GM21360 (cell line): ENCODE data around the gene PRDM13.
"Not testable (repeated sequence)": the region's sequence is repeated elsewhere in the genome, so short reads cannot be mapped to it uniquely, and the experiment has no call there.

Source experiments
- ATAC-seq: cut with Tn5 transposase; IDR thresholded peaks from one replicate; pipeline ENCODE4 v1.9.1; 2021; ENCODE audit warnings: mild to moderate bottlenecking, moderate library complexity; ENCODE audit not compliant: unreplicated experiment

PRDM13 gene

DNA sequence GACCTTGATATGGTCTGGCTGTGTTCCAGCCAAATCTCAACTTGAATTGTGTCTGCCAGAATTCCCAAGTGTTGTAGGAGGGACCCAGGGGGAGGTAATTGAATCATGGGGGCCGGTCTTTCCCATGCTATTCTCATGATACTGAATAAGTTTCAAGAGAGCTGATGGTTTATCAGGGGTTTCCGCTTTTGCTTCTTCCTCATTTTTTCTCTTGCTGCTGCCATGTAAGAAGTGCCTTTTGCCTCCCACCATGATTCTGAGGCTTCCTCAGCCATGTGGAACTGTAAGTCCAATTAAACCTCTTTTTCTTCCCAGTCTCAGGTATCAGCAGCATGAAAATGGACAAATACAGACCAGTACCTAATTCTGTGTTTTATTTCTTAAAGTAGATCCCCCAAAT, 15.4 kb downstream of the PRDM13 start:
- ATAC-seq = not testable (repeated sequence)

DNA sequence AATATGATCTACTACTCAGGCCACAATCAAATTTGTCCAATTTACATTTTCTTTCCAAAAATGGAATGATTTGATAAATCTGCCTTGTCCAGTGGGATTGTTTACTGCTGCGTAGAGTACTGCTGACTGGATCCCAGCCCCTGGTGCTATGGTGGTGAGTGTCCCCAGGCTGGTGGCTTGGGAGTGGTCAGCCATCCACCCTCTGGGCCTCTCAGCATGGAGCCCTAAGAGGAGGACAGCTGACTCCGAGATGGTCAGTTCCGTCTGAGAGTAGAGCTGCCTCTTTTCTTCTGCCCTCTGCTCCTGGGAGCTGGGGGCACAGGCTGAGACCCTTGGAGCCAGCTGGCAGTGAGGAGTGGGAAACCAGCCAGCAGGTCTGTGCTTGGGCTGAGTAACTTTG, 22.7 kb downstream of the PRDM13 start:
- no peak for ATAC-seq

DNA sequence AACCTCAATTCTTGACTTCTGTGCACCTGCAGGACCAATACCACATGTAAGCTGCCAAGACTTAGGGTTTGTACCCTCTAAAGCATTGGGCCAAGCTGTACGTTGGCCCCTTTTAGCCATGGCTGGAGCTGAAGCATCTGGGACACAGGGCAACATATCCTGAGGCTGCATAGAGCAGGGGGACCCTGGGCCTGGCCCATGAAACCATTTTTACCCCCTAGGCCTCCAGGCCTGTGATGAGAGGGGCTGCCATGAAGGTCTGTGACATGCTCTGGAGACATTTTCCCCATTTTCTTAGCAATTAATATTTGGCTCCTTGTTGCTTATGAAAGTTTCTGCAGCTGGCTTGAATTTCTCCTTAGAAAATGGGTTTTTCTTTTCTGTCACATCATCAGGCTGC, 31.0 kb downstream of the PRDM13 start:
- no peak for ATAC-seq

DNA sequence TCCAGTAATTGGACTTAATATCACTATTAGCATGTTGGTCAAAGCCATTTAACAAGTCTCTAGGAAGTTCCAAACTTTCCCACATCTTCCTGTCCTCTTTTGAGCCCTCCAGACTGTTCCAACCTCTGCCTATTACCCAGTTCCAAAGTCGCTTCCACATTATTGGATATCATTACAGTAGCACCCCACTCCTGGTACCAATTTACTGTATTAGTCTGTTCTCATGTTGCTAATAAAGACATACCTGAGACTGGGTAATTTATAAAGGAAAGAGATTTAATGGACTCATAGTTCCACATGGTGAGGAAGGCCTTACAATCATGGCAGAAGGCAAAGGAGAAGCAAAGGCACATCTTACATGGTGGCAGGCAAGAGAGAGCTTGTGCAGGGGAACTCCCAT, 31.7 kb downstream of the PRDM13 start:
- not testable (repeated sequence) for ATAC-seq

DNA sequence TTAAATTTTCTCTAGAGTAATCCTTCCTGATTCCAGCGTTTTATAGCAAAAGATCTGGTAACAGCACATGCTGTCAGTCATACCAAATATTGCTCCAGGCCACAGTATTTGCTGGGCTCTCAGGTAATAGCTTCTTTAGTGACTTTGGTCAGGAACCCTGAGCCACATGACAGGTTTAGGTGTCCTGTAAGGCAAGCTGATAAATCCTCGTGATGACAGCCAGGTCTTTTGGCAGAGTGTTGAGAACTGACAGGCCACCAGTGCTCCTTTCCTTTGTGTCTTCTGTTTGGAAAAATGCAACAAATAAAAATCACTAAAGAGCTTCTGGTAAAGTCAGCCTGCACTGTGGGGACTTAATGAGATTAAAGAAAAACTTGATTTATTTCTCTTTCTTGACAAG, 34.6 kb downstream of the PRDM13 start:
- ATAC-seq = no peak

DNA sequence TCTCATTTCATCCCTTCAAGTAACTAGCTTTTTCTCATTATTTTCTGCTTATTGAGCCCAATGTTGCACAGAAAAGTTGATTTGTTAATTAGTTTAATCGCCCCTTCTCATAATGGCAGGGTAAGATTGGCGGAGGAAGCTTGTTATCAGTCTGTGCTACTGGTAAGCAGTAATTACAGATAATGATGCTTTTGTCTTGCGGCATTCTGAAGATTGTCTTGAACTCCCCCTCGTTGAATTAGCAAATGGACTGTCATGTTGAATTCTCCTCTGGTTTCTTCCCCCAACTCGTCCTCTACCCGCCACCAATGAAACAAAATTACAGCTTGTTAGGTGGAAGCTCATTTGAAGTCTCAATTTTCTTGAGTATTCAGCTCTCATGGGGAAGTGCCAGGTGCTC, 39.4 kb downstream of the PRDM13 start:
- ATAC-seq = no peak

DNA sequence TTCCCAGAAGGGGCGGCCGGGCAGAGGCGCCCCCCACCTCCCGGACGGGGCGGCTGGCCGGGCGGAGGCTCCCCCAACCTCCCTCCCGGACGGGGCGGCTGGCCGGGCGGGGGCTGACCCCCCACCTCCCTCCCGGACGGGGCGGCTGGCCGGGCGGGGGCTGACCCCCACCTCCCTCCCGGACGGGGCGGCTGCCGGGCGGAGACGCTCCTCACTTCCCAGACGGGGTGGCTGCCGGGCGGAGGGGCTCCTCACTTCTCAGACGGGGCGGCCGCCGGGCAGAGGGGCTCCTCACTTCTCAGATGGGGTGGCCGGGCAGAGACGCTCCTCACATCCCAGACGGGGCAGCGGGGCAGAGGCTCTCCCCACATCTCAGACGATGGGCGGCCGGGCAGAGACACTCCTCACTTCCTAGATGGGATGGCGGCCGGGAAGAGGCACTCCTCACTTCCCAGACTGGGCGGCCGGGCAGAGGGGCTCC, 43.5 kb downstream of the PRDM13 start:
- not testable (repeated sequence) for ATAC-seq

DNA sequence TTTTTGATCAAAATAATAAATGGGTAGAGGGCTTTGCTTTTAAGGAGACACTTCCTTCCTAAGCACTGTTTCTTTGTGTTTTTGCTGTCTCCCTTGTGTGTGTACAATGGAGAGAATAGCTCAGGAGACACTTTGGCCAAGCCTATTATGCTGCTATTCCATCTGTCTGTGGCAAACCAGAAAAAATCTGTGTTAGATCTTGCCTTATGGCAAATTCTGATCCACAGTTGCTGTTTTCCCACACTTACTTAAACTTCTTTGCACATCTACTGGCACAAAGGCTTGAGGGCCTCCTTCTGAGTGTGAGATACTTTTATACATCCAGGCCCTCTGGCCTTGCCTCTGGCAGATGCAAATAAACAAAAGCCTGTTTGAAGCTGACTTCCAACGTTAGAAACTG, 53.6 kb downstream of the PRDM13 start:
- no peak for ATAC-seq

DNA sequence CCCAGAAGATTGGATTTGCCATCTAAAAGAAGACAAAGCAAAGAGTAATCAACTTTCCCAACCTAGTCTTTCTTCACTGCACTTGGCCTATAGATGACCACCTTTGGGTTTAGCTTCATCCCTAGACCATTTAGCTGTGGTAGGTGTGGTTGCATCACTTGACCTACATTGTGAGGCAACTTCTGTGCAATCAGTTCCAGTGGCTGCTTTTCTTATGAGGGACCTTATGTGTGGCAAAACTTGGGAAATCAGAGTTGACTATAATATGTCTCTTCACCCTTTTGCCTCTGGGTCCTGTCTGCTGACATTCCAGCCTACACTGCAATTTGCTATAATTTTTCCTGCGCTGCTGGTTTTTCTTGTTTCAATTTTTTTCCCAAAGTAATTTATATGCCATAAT, 55.2 kb downstream of the PRDM13 start:
- no peak for ATAC-seq

DNA sequence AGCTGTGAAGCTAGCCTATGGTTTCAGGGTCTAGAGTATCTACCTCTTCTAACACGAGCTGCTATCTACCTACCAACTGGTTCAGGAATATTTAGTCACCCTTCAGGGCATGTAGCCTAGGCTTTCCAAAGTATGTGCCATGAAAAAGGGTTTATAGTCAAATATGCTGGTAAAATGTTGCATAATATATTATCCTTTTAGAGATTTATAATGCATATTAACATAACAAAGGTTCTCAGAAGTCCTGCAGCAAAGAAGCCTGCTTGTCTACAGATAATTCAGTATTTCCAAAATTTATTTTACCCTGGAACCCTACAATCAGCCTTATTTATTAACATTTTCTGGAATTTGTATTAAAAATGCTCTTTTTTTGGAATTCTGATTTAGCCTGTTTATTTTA, 56.0 kb downstream of the PRDM13 start:
- ATAC-seq = no peak
